Skeletal muscle cell (primary cell): ENCODE measurements around the gene KLHL24.
"Not testable (repeated sequence)": the region's sequence is repeated elsewhere in the genome, so short reads cannot be mapped to it uniquely, and the experiment has no call there.

ENCODE experiments used
- DNase-seq: peaks from one replicate; pipeline ENCODE4 v3.0.0-alpha.2; 2010; ENCODE audit warnings: low read depth
- H3K4me3 ChIP-seq: 2 replicates; pipeline ENCODE4 v1.5.1; 2011; ENCODE audit warnings: low read depth, mild to moderate bottlenecking, control low read depth, low read length, moderate library complexity

Gene KLHL24, protein sequence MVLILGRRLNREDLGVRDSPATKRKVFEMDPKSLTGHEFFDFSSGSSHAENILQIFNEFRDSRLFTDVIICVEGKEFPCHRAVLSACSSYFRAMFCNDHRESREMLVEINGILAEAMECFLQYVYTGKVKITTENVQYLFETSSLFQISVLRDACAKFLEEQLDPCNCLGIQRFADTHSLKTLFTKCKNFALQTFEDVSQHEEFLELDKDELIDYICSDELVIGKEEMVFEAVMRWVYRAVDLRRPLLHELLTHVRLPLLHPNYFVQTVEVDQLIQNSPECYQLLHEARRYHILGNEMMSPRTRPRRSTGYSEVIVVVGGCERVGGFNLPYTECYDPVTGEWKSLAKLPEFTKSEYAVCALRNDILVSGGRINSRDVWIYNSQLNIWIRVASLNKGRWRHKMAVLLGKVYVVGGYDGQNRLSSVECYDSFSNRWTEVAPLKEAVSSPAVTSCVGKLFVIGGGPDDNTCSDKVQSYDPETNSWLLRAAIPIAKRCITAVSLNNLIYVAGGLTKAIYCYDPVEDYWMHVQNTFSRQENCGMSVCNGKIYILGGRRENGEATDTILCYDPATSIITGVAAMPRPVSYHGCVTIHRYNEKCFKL

DNA sequence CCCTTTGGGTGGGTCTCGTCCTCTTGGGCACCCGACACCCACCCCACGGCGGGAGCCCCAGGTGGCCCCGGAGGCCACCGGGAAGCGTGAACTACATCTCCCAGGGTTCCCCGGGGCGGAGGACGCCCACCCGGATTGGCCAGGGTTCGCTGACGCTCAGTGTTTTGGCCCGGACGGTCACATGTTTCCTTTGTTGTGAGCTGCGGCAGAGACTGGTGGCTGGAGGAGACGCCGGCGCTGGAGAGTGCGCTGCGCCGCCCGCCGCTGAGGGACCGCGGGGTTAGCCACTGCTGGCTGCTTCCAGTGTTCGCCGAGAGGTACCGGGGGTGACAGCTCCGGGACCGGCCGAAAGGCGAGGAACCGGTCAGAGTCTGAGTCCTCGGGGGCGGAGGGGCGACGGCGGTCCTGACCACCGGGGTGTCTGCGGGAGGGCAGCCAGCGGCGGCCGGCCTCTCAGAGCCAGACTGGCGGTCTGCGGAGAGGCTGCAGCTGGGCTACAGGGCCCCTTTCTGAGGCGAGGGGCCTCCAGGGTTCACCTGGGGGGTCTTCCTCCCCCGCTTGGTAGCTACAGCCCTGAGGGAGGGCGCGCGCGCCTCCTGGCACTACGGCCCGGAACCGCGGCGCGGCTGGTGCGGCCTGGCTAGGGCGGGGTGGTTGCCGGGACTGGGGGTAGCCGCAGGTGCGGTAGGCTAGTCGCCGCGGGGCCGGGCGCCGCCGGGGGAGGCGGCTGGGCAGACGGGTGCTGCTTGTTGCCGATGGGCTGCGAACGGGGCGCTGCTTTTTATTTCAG is at the start of gene KLHL24:
TSS of gene KLHL24 (plus strand) at position 193 of the 790 bp plus-strand sequence. CDS start 14,734 bp downstream, outside the sequence.
- peak; percentile 73 for DNase-seq
- H3K4me3 ChIP-seq = peak within 1 kb of the TSS; percentile 86

DNA sequence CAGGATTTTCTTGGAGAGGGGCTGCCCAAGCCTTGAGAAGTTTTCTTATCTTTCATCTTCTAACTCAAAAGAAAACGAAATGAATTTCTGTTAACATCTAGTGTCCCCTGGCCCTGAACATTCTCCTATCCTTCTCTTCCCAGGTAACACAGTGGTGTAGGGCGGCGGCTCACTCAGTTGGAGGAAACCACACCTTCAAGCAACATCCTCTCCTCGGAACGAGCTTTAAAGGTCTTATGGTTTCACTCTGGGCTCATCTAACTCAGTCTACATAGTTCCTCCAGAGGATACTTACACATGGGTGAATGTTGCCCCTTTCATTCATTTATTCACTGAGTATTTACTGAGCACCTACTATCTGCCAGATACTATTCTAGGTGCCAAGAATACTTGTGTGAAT is 48.9 kb upstream of the KLHL24 start:
- no peak overlapping the region for H3K4me3 ChIP-seq
- DNase-seq = no peak

DNA sequence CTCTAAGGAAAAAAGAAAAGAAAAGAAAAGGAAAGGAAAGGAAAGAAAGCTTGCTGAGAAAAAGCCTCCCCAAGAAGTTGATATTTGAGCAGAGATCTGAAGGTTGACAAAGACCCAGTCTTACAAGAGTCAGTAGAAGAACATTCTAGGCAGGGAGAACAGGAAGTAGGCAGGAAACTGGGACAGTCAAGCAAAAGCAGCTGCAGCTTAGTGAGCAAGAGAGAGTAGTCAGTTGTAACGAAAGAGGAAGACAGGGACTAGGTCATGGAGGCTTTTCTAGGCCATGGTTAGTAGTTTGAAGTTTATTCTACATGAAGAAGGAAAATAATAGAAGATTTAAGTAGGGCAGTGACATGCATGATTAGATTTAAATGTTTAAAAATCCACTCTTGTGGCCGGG is 48.1 kb upstream of the KLHL24 start:
- no peak overlapping the region for H3K4me3 ChIP-seq
- DNase-seq = no peak

DNA sequence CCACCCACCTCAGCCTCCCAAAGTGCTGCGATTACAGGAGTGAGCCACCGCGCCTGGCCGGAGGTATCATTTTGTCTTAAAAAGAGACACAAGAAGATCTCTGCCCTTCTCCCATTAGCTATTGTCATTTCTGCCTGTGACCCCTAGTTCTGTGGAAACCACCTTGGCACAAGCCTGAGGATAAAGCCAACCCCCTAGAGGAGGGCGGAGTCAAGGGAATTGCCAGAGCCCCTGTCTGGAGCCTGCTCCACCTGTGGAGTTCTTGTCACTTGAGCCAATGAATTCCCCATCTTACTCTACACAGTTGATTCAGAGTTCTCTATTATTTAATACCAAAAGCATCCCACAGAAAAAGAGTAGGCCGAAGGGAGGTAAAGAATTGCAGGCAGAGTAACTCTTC is 45.0 kb upstream of the KLHL24 start:
- H3K4me3 ChIP-seq = no peak overlapping the region
- DNase-seq = no peak

DNA sequence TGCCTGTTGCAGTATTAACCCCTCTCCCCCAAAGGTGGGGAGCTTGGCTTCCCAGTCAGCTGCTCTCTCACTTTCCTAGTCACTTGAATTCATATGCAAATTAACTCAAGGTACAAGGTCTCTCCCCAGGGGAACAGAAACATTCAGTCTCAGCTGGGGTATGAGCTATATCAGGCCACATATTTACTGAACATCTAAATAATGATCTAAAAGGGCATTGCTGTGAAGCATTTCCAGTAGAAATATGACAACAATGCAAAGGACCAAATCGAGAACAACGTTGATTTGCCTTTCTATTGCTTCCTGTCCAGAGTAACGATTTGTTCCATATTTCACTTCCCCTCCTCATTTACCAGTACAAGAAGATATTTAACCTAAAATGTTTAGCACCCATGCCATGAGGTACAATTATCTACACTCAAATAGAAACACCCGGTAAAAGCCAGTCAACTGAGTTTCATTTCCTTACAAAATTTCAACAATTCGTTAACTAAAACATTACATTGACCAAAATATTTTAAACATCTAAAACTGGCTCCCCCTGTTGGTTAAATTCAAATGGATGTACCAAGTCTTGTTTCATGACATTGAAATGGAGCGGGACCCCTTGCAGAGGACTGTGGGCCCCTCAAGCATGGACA is 43.4 kb upstream of the KLHL24 start:
- H3K4me3 ChIP-seq = no peak overlapping the region
- no peak for DNase-seq

DNA sequence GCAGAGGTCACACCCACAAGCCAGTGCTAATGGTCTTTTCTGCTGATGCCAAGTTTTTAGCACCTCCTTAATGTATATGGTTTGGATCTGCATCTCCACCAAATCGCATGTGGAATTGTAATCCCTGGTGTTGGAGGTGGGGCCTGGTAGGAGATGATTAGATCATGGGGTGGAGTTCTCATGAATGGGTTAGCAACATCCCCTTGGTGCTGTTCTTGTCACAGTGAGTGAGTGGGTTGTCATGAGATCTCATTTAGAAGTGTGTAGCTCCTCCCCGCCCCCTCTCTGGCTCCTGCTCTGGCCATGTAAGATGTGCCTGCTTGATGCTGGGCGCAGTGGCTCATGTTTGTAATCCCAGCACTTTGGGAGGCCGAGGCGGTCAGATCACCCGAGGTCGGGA is 42.6 kb upstream of the KLHL24 start:
- H3K4me3 ChIP-seq = no peak overlapping the region
- DNase-seq = no peak

DNA sequence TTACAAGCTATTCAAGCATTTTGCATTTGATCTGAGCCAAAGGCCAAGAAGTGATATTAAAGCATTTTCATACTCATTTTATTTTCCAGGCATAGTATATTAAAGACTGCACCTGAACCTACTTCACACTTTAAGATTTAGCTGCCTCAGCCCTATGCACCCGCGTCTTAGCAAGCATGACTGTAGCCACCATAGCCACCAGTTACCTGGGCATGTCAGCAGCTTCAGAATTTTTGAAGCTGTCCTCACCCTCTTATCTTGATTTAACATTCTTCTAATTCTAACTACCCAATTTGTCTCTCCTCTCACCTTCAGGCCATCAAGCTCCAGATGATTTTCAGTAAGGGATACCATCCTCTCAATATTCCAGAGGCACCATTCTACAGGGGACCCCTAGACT is 40.8 kb upstream of the KLHL24 start:
- no peak for DNase-seq
- H3K4me3 ChIP-seq = no peak overlapping the region

DNA sequence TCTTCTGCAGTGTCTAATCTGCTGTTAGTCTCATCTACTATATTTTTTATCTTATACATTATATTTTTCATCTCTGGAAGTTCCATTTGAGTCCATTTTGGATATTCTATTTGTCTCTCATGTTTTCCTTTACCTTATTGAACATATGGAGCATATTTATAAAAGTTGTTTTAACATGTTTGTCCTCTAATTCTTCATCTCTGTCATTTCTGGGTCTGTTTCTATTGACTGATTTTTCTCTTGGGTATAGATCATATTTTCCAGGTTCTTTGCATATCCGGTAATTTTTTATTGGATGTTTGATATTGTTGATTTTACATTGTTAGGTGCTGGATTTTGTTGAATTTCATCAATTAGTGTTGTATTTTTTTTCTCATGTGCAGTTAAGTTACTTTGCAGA is 37.5 kb upstream of the KLHL24 start:
- DNase-seq = no peak
- H3K4me3 ChIP-seq = no peak overlapping the region

DNA sequence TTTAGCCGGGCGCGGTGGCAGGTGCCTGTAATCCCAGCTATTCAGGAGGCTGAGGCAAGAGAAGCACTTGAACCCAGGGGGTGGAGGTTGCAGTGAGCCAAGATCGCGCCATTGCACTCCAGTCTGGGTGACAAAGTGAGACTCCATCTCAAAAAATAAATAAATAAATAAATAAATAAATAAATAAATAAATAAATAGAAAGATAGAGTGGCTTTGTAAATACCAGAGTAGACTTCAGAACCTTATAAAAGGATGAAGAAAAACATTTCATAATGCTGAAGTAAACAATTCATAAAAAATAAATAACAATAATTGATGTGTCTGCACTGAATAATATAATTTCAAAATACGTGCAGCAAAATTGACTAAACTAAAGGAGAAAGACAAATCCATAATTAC is 24.1 kb upstream of the KLHL24 start:
- not testable (repeated sequence) for DNase-seq, H3K4me3 ChIP-seq

DNA sequence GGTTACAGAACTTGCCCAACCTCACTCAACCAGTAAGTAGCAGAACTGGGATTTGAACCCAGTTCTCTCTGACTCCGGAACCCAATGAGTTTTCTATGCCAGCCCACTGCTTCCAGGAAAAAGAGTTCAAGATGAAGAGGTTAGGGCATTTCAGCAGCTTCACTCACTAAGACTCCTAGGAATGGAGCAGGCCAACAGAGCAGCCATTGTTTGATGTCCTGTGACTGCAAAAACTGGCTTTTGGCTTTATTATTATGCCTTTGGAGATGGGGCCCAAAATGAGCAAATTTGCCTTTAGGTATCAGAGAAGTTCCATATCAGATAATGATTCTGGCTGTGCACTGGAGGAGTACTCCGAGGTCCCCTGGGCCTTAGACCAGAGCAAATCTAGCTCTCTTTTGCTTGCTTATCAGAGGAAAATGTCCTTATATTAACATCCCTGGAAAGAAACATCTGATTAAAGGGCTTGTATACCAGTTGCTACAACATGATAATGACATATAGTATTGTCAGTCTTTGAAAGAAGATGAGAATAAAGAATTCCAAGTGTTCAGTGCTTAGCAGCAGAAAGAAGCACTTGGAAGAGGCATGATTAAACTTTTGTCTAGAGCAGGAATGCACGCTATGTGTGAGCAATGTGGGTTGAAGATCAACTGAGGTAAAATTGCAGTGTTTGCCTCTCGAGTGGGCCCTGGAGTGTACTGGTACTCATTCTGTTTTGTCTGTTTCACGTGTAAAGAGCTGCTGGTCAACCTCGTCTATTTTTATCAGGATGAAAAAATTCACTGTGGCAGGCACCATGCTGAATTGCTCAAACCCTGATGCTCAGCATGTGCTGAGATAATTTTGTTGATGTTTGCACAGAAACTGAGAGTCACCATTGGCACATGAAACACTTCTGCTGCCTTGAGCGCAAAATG is 21.8 kb upstream of the KLHL24 start:
- no peak overlapping the region for H3K4me3 ChIP-seq
- DNase-seq = no peak

DNA sequence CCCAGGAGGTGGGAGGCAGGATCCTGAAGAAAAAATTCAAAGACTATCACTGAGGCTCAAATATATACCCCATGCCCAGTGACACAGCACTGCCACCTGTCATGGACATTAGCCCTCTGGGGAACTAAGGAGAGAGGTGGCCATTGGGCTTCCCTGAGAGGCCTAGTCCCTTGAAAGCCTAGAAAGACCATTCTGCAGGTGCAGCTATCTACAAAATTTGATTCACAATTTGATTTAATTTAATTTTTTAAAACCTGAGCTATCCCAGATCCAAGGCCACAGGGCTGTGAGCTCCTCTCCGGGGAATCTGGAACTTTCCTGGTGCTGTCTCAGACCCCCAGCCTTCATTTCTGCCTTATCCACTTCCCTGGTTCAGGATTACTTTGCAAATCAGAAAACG is 16.9 kb upstream of the KLHL24 start:
- no peak overlapping the region for H3K4me3 ChIP-seq
- DNase-seq = no peak

DNA sequence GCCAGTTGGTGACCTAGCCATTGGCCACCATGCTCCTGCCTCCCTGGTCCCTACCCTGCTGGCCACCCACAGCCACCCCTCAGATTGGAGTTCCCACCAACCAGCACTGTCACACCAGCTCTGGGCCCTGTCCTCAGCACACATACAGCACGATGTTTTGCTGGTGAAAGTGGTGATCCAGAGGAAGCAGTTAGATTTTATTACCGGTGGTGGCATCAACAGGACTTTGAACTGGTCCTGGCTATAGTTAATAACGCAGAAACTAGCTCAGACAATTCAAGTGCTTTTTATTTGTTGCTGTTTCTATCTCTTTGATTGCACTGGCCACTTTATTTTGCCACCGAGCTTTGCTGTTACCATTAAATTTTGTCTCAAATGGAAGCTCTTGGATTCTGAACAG is 16.4 kb upstream of the KLHL24 start:
- no peak for DNase-seq
- H3K4me3 ChIP-seq = no peak overlapping the region

DNA sequence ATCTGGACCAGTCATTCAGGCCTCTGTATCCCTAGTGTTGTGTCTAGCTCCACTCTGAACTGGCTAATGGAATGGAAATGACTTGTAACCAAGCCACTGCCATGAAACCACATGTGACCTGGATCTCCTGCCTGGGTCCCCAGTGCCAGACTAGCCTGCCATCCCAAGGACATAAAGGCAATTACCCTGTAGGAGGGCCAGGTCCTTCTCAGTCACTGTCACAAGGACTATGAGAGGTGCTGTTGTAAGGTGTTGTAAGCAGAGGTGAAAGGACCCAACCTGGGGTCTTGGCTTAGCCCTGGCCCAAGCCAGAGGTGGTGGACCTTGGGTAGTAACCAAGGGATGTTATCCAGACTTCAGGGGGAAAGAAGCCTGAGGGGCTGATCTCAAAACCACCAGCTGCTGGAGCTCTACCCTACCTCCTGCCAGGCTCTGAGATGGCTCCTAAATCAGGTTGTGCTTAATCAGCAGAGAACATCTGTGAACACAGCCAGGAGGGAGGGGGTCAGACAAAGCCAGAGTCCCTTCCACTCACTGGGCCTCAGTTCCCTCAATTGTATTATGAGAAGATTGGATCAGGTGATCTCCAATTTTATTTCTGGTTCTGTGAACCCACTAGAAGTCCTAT is 15.7 kb upstream of the KLHL24 start:
- no peak overlapping the region for H3K4me3 ChIP-seq
- DNase-seq = no peak

DNA sequence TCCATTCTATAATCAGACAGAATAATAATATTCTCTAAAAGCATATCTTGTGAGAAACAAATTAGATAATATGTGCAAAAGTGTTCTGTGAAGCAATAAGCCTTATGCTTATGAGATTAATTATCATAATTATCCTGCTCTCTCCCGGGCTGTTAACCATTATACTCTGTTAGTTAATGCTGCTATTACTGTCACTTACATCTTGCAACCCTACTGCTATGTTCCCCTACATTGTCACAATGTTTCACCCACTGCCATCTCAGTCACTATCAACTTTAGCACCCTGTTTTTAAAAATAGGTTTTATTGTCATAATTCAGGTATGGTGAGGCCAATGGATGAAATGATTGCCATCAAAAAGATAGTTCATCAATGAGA is 15.2 kb upstream of the KLHL24 start:
- DNase-seq = no peak
- H3K4me3 ChIP-seq = no peak overlapping the region

DNA sequence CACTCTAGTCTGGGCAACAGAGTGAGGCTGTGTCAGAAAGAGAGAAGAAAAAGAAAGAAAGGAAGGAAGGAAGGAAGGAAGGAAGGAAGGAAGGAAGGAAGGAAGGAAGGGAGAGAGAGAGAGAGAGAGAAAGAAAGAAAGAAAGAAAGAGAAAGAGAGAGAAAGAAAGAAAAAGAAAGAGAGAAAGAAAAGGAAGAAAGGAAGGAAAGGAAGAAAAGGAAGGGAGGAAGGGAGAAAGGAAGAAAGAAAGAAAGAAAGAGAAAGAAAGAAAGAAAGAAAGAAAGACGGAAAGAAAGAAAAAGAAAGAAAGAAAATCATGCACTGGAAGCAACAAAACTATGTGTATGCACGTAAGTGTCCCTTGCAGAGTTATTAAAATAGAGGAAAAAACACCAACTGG is 12.9 kb upstream of the KLHL24 start:
- not testable (repeated sequence) for DNase-seq, H3K4me3 ChIP-seq

DNA sequence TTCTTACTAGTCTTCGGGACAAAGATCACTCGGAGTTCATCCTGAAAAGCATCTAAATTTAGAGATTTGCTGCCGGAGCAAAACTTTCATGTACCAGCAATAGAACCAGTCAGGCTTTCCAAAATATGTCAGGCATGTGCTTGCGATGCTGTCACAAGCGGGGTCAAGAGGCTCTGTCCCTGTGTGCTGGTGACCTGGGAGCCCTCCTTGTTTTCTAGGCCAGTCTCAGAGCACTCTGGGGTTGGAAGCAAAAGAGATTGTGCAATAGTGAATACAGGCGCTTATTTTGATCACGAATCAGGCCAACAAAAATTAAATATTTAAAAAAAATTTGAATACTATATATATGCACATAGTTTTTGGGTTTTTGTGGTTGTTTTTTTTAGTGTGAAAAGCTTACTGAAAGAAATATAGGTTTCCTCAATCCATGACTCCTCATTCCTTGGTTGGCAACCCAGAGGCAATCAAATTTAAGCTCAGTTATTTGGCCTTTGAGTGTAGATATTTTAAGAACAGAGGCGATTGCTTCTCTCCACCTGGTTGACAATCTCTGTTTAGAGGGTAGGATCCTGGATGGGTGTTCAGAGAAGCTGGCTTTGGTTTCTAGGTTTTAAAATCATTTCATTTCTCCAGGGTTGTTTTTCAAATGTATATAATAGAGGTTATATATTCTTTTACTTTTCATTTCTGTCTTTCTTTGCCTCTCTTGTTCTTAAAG is 8.4 kb upstream of the KLHL24 start:
- DNase-seq = no peak
- no peak overlapping the region for H3K4me3 ChIP-seq

DNA sequence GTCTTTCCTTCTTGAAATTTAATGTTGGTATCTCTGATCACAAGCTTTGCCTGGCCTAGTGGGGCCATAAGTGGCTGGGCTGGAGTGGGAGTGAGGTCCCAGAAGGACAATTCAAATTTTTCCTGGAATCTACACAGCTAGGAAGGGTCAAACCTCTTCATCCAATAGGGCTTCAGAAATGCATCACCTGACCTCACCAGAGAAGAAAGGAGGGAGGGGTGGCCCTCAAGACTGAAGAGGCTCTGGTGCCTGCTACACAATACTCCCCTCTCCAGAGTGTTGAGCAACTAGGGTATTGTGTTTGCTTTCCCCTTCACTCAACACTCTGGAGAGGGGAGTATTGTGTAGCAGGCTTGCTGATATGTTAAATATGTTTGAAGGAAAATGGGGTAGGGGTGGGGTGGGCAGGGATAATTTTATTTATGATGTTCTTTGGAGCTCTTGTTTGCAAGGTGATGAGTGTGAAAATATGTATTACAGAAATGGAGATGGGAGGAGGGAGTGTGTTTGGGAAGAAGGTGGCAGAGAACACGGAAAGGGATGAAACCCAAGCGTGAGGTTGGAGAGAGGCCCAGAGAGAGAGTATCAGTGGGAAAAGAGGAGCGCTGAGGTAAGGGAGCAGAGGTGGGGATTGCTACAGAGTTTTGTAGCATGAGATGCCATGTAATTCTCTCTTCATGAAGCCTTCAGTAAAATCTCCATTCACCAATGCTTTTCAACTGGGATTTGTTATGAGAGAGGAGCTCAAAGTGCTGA is 5.7 kb upstream of the KLHL24 start:
- DNase-seq = no peak
- no peak overlapping the region for H3K4me3 ChIP-seq
